Measurements from ENCODE around the gene CHRND. TPM values are rescaled to one million over a fixed set of nuclear protein-coding genes. Genes with fewer than 3 reads are reported as not detected.

The CHRND gene
- polyA plus RNA-seq, 1 donor (not counting 4 experiments of a cell fraction or from before 2014, with no cell fraction given), result not detected

GRCh38 chr2:232524771-232525170 is 1.2 kb upstream of the CHRND start:
- DNase-seq (ENCODE audit: low read depth, low spot score) (no peak), FAIRE-seq (no peak)
- H3K36me3 ChIP-seq (ENCODE audit: control insufficient read depth in 2 of 2, extremely low read depth in 1 of 2, insufficient read depth in 2 of 2, low read length in 2 of 2), result no peaks in the 10 kb centered on the region
- peaks cover 49% of the 10 kb centered on the region for H3K27me3 ChIP-seq (ENCODE audit: control insufficient read depth, extremely low read depth, insufficient read depth, low read length)
- no peaks in the 10 kb centered on the region for H3K4me1 ChIP-seq (ENCODE audit: control insufficient read depth, extremely low read depth, insufficient read depth, low read length)
- no peaks in the 10 kb centered on the region for H4K20me1 ChIP-seq (ENCODE audit: control insufficient read depth, extremely low read depth, insufficient read depth, low read length)
- H2AFZ ChIP-seq (ENCODE audit: control insufficient read depth, low read length), result no peak overlapping the region
- H3K79me2 ChIP-seq (ENCODE audit: control insufficient read depth, insufficient read depth, low read length), result no peaks in the 10 kb centered on the region
- no peak overlapping the region for H3K4me3 ChIP-seq (ENCODE audit: control insufficient read depth in 2 of 3, extremely low read depth in 1 of 3, insufficient read depth in 2 of 3, low read depth in 1 of 3, low read length in 3 of 3)
- TF ChIP-seq, protein P1, sequence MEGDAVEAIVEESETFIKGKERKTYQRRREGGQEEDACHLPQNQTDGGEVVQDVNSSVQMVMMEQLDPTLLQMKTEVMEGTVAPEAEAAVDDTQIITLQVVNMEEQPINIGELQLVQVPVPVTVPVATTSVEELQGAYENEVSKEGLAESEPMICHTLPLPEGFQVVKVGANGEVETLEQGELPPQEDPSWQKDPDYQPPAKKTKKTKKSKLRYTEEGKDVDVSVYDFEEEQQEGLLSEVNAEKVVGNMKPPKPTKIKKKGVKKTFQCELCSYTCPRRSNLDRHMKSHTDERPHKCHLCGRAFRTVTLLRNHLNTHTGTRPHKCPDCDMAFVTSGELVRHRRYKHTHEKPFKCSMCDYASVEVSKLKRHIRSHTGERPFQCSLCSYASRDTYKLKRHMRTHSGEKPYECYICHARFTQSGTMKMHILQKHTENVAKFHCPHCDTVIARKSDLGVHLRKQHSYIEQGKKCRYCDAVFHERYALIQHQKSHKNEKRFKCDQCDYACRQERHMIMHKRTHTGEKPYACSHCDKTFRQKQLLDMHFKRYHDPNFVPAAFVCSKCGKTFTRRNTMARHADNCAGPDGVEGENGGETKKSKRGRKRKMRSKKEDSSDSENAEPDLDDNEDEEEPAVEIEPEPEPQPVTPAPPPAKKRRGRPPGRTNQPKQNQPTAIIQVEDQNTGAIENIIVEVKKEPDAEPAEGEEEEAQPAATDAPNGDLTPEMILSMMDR (optimal IDR thresholded peaks at IDR 0.05 in 1 of 3, IDR thresholded peaks at IDR 0.05 in 1 of 3, conservative IDR thresholded peaks at IDR 0.05 in 1 of 3; ENCODE audit: extremely low read depth in 1 of 3, insufficient read depth in 2 of 3, low read length in 3 of 3), result no peak
- TF ChIP-seq EZH2 (IDR thresholded peaks at IDR 0.05; ENCODE audit: low read length), result no peak
- no peaks in the 10 kb centered on the region for H3K9me3 ChIP-seq (ENCODE audit: control insufficient read depth, low read depth, low read length)
- H3K9ac ChIP-seq (ENCODE audit: control insufficient read depth, extremely low read depth, insufficient read depth, low read length), result no peak overlapping the region
- dilution Hi-C loops (cut with MboI; ENCODE audit: extremely low pct_ligation_motif_present, low sequenced_read_pairs), result no loop called here
- H3K4me2 ChIP-seq (ENCODE audit: control insufficient read depth, extremely low read depth, insufficient read depth, low read depth, low read length), result no peak overlapping the region
- no peaks in the 10 kb centered on the region for H3K9me1 ChIP-seq (ENCODE audit: control insufficient read depth, extremely low read depth, insufficient read depth, low read length)
- no peak overlapping the region for H3K27ac ChIP-seq (ENCODE audit: control insufficient read depth, insufficient read depth, low read length)

DNA sequence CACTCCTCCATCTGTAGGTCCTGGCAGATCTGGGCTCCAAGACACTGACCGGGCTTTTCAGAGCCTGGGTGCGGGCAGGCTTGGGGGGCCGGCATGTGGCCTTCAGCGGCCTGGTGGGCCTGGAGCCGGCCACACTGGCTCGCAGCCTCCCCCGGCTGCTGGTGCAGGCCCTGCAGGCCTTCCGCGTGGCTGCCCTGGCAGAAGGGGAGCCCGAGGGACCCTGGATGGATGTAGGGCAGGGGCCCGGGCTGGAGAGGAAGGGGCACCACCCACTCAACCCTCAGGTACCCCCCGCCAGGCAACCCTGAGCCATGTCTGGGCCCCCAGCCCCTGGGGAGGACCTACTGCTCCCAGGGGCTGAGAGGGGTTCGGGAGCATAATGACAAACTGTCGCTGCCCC is 761 bp upstream of the CHRND start:
- no peak overlapping the region for H3K4me3 ChIP-seq (ENCODE audit: control insufficient read depth in 2 of 3, extremely low read depth in 1 of 3, insufficient read depth in 2 of 3, low read depth in 1 of 3, low read length in 3 of 3)
- no peak overlapping the region for H3K27ac ChIP-seq (ENCODE audit: control insufficient read depth, insufficient read depth, low read length)
- no peaks in the 10 kb centered on the region for H3K9me1 ChIP-seq (ENCODE audit: control insufficient read depth, extremely low read depth, insufficient read depth, low read length)
- no peaks in the 10 kb centered on the region for H3K4me1 ChIP-seq (ENCODE audit: control insufficient read depth, extremely low read depth, insufficient read depth, low read length)
- no peak for FAIRE-seq
- H3K9me3 ChIP-seq (ENCODE audit: control insufficient read depth, low read depth, low read length), result no peaks in the 10 kb centered on the region
- dilution Hi-C loops (cut with MboI; ENCODE audit: extremely low pct_ligation_motif_present, low sequenced_read_pairs), result no loop called here
- H3K79me2 ChIP-seq (ENCODE audit: control insufficient read depth, insufficient read depth, low read length), result no peaks in the 10 kb centered on the region
- DNase-seq (ENCODE audit: low read depth, low spot score), result no peak
- H2AFZ ChIP-seq (ENCODE audit: control insufficient read depth, low read length), result no peak overlapping the region
- H3K4me2 ChIP-seq (ENCODE audit: control insufficient read depth, extremely low read depth, insufficient read depth, low read depth, low read length), result no peak overlapping the region
- H3K9ac ChIP-seq (ENCODE audit: control insufficient read depth, extremely low read depth, insufficient read depth, low read length), result no peak overlapping the region
- H3K27me3 ChIP-seq (ENCODE audit: control insufficient read depth, extremely low read depth, insufficient read depth, low read length), result peaks cover 47% of the 10 kb centered on the region
- H4K20me1 ChIP-seq (ENCODE audit: control insufficient read depth, extremely low read depth, insufficient read depth, low read length), result no peaks in the 10 kb centered on the region
- TF ChIP-seq, protein P1 (optimal IDR thresholded peaks at IDR 0.05 in 1 of 3, IDR thresholded peaks at IDR 0.05 in 1 of 3, conservative IDR thresholded peaks at IDR 0.05 in 1 of 3; ENCODE audit: extremely low read depth in 1 of 3, insufficient read depth in 2 of 3, low read length in 3 of 3), result no peak
- TF ChIP-seq EZH2 (IDR thresholded peaks at IDR 0.05; ENCODE audit: low read length), result no peak
- H3K36me3 ChIP-seq (ENCODE audit: control insufficient read depth in 2 of 2, extremely low read depth in 1 of 2, insufficient read depth in 2 of 2, low read length in 2 of 2), result no peaks in the 10 kb centered on the region

Measured in keratinocyte (primary cell).